Fibroblast of the aortic adventitia (primary cell): ENCODE measurements around the gene FKBP1A. TPM values are rescaled to one million over a fixed set of nuclear protein-coding genes. Genes with fewer than 3 reads are reported as not detected.
A peak's percentile ranks its signal among the peaks of the same experiment; 100 is the strongest.

Experiments used
- DNase-seq: peaks from one replicate; pipeline ENCODE4 v3.0.0-alpha.2; 2010; ENCODE audit warnings: low read depth
- H3K4me3 ChIP-seq: 2 replicates; pipeline ENCODE4 v1.5.1; 2011; ENCODE audit warnings: low read depth, mild to moderate bottlenecking, control low read depth, low read length, moderate library complexity
- CTCF ChIP-seq: IDR thresholded peaks from 2 replicates; pipeline ENCODE4 v1.5.1; 2011; ENCODE audit warnings: mild to moderate bottlenecking, low read length, control low read depth, inconsistent platforms; ENCODE audit not compliant: insufficient read depth
- total RNA-seq: library from RNA; depleted of rRNA; stranded (reverse); fragments of >200 nt; gene quantifications from 2 replicates; pipeline ENCODE4 v1.2.3, GENCODE V29; 2012; ENCODE audit warnings: low replicate concordance

FKBP1A gene
- total RNA-seq, 1 donor = 200 TPM

GRCh38 chr20:1436263-1436662 lies 43.4 kb upstream of the FKBP1A start:
- DNase-seq = no peak
- TF ChIP-seq CTCF = no peak
- no peak overlapping the region for H3K4me3 ChIP-seq

GRCh38 chr20:1435337-1435699 lies 42.5 kb upstream of the FKBP1A start:
- TF ChIP-seq CTCF = no peak
- DNase-seq = no peak
- no peak overlapping the region for H3K4me3 ChIP-seq

- DNase-seq = peak; percentile 70
- no peak overlapping the region for H3K4me3 ChIP-seq
- no peak for TF ChIP-seq CTCF
These were observed 41.9 kb upstream of the FKBP1A start for GRCh38 chr20:1434571-1435336.

- TF ChIP-seq CTCF = no peak
- no peak overlapping the region for H3K4me3 ChIP-seq
- no peak for DNase-seq
These were observed 38.3 kb upstream of the FKBP1A start for GRCh38 chr20:1431158-1431557.

GRCh38 chr20:1430004-1430451 lies 37.2 kb upstream of the FKBP1A start:
- no peak for TF ChIP-seq CTCF
- DNase-seq = peak; percentile 70
- H3K4me3 ChIP-seq = no peak overlapping the region

- no peak for TF ChIP-seq CTCF
- no peak overlapping the region for H3K4me3 ChIP-seq
- no peak for DNase-seq
These were observed 36.4 kb upstream of the FKBP1A start for GRCh38 chr20:1429143-1429728.
